A549 (cell line): ENCODE results near the gene MRPL27. TPM values are rescaled to one million over a fixed set of nuclear protein-coding genes. Genes with fewer than 3 reads are reported as not detected.
A peak's percentile ranks its signal among the peaks of the same experiment; 100 is the strongest.

Source experiments
- ATAC-seq, 2 experiments: fragments of 200-7000 bp in 1 of 2; fragments of >200 bp in 1 of 2; cut with Nextera tagmentation in 1 of 2; cut with Tn5 transposase in 1 of 2; 3 replicates each; pipeline versions ENCODE4 v1.8.0 to v1.9.1; 2018 to 2020; ENCODE audit warnings: mild to moderate bottlenecking in 1 of 2, moderate library complexity in 1 of 2
- CTCF ChIA-PET: fragments of 300-600 bp; sonication (Branson Sonifier 250); formaldehyde crosslinking; extraction: SDS; loops from one replicate; lab custom pipeline; 2021; ENCODE audit warnings: antibody characterized with exemption, inconsistent platforms; lab: Yijun Ruan, JAX
- POLR2A ChIA-PET: fragments of 350-600 bp; formaldehyde crosslinking; extraction: SDS; loops from one replicate; lab custom pipeline; 2021; ENCODE audit warnings: antibody characterized with exemption, inconsistent platforms; lab: Yijun Ruan, JAX
- DNase-seq, 2 experiments: peaks; one replicate each; pipeline versions ENCODE4 v3.0.0 to v3.0.0-alpha.2; 2011 to 2016; ENCODE audit warnings: low read depth in 1 of 2, low spot score in 1 of 2
- FAIRE-seq: peaks from 2 replicates; lab custom pipeline; 2011; peaks lifted over from hg19 to GRCh38; lab: Jason Lieb, UNC
- H3K27ac ChIP-seq, 2 experiments: fragments of >200 bp; sonication (Bioruptor Twin); formaldehyde crosslinking; 3 replicates each; pipeline ENCODE4 v1.5.1; 2016 to 2017
- H3K4me1 ChIP-seq: fragments of >200 bp; sonication (Bioruptor Twin); formaldehyde crosslinking; 3 replicates; pipeline ENCODE4 v1.6.1; 2016
- H3K4me2 ChIP-seq: fragments of >200 bp; sonication (Bioruptor Twin); formaldehyde crosslinking; 3 replicates; pipeline ENCODE4 v1.6.1; 2016
- H3K4me3 ChIP-seq: fragments of >200 bp; sonication (Bioruptor Twin); formaldehyde crosslinking; 3 replicates; pipeline ENCODE4 v1.5.1; 2016
- H3K9me3 ChIP-seq: fragments of >200 bp; sonication (Bioruptor Twin); formaldehyde crosslinking; 3 replicates; pipeline ENCODE4 v1.6.1; 2016
- CBX2 ChIP-seq: fragments of 200-600 bp; sonication (generic); IDR thresholded peaks from 2 replicates; pipeline ENCODE4 v1.6.1; 2016; ENCODE audit warnings: low read depth, mild to moderate bottlenecking, borderline replicate concordance
- CHD2 ChIP-seq: fragments of 150-350 bp; IDR thresholded peaks from 2 replicates; pipeline ENCODE4 v1.6.1; 2014; ENCODE audit warnings: low read length; ENCODE audit not compliant: partially characterized antibody
- CTCF ChIP-seq: fragments of >200 bp; sonication (Bioruptor Twin); formaldehyde crosslinking; IDR thresholded peaks from 3 replicates; pipeline ENCODE4 v1.5.1; 2016
- E2F6 ChIP-seq: IDR thresholded peaks from 2 replicates; pipeline ENCODE4 v1.6.1; 2012; ENCODE audit warnings: low read depth, borderline replicate concordance
- ELK1 ChIP-seq: fragments of 150-350 bp; IDR thresholded peaks from 2 replicates; pipeline ENCODE4 v1.6.1; 2014; ENCODE audit warnings: low read depth, mild to moderate bottlenecking, low read length
- EP300 ChIP-seq, 2 experiments: fragments of >200 bp; sonication (Bioruptor Twin); formaldehyde crosslinking; IDR thresholded peaks; 2 replicates in 1 of 2; 3 replicates in 1 of 2; pipeline ENCODE4 v1.6.1; 2016 to 2017
- FOSL2 ChIP-seq, 2 experiments: fragments of 450-650 bp in 1 of 2; fragments of >200 bp in 1 of 2; sonication (Bioruptor Twin) in 1 of 2; formaldehyde crosslinking; IDR thresholded peaks; 2 replicates each; pipeline versions ENCODE4 v1.5.0 to v1.6.1; 2016 to 2020; ENCODE audit warnings: mild to moderate bottlenecking in 1 of 2, moderate library complexity in 1 of 2
- FOXS1 ChIP-seq: fragments of 250-450 bp; sonication (Bioruptor Pico); IDR thresholded peaks from 2 replicates; pipeline ENCODE4 v1.5.0; 2020; ENCODE audit warnings: mild to moderate bottlenecking, moderate library complexity
- HOXA7 ChIP-seq: fragments of 250-450 bp; sonication (Bioruptor Pico); IDR thresholded peaks from 2 replicates; pipeline ENCODE4 v1.5.0; 2020; ENCODE audit warnings: mild to moderate bottlenecking, moderate library complexity
- HOXB5 ChIP-seq: fragments of 250-450 bp; sonication (Bioruptor Pico); IDR thresholded peaks from 2 replicates; pipeline ENCODE4 v1.5.0; 2020; ENCODE audit warnings: mild to moderate bottlenecking, moderate library complexity
- MAX ChIP-seq: IDR thresholded peaks from 2 replicates; pipeline ENCODE4 v1.6.1; 2012
- MAZ ChIP-seq: fragments of 150-350 bp; IDR thresholded peaks from 2 replicates; pipeline ENCODE4 v1.6.1; 2014; ENCODE audit warnings: antibody characterized with exemption, low read depth, low read length, borderline replicate concordance
- MYC ChIP-seq: IDR thresholded peaks from 2 replicates; pipeline ENCODE4 v1.6.1; 2012; ENCODE audit warnings: mild to moderate bottlenecking, inconsistent platforms, low read length, improper control_type of control experiment, borderline replicate concordance
- NFE2L2 ChIP-seq: fragments of 150-350 bp; conservative IDR thresholded peaks from 2 replicates; pipeline ENCODE4 v1.6.1; 2014; ENCODE audit warnings: low read length
- NPAS2 ChIP-seq: fragments of 250-450 bp; sonication (Bioruptor Pico); IDR thresholded peaks from 2 replicates; pipeline ENCODE4 v1.8.0; 2022; ENCODE audit warnings: mild to moderate bottlenecking, moderate library complexity, borderline replicate concordance
- PBX3 ChIP-seq: IDR thresholded peaks from 2 replicates; pipeline ENCODE4 v1.6.1; 2012
- PHF8 ChIP-seq: fragments of 200-600 bp; sonication (generic); IDR thresholded peaks from 2 replicates; pipeline ENCODE4 v1.6.1; 2016; ENCODE audit warnings: low read depth, mild to moderate bottlenecking, antibody characterized with exemption, moderate library complexity, borderline replicate concordance
- RAD21 ChIP-seq, 2 experiments: fragments of >200 bp in 1 of 2; sonication (Bioruptor Twin) in 1 of 2; formaldehyde crosslinking in 1 of 2; IDR thresholded peaks in 1 of 2; conservative IDR thresholded peaks in 1 of 2; 2 replicates in 1 of 2; 3 replicates in 1 of 2; pipeline ENCODE4 v1.6.1; 2012 to 2018; ENCODE audit warnings: inconsistent platforms in 1 of 2
- RARB ChIP-seq: fragments of 250-450 bp; sonication (Bioruptor Pico); IDR thresholded peaks from 2 replicates; pipeline ENCODE4 v1.8.0; 2021; ENCODE audit warnings: mild to moderate bottlenecking, moderate library complexity
- REST ChIP-seq: fragments of 200-600 bp; sonication (generic); IDR thresholded peaks from 2 replicates; pipeline ENCODE4 v1.6.1; 2016; ENCODE audit warnings: antibody characterized with exemption, mild to moderate bottlenecking, moderate library complexity
- RFX5 ChIP-seq: fragments of 450-650 bp; IDR thresholded peaks from 2 replicates; pipeline ENCODE4 v1.7.1; 2014; ENCODE audit warnings: antibody characterized with exemption, mild to moderate bottlenecking, moderate library complexity
- ZFP36 ChIP-seq: fragments of 450-650 bp; IDR thresholded peaks from 2 replicates; pipeline ENCODE4 v1.6.1; 2014; ENCODE audit warnings: borderline replicate concordance; ENCODE audit not compliant: partially characterized antibody
- ZNF302 ChIP-seq: fragments of 250-450 bp; sonication (Bioruptor Pico); IDR thresholded peaks from 2 replicates; pipeline ENCODE4 v1.9.0; 2021; ENCODE audit warnings: inconsistent platforms, mild to moderate bottlenecking, moderate library complexity
- WGBS: methylation state at CpG from one replicate; pipeline ENCODE4 v1.1.6; 2017; ENCODE audit errors: missing lambda C conversion rate; 5-methylcytosine and 5-hydroxymethylcytosine counted together
- polyA plus RNA-seq, 4 experiments: library from polyadenylated mRNA; depleted of rRNA in 3 of 4; stranded (reverse); fragments of >200 nt; fragmentation: RNase III in 1 of 4; extraction: RNeasy Plus Mini Kit Qiagen cat#74134 plus additional on column Dnase treatment in 1 of 4; gene quantifications; 2 replicates in 3 of 4; 3 replicates in 1 of 4; pipeline ENCODE4 v1.2.3, GENCODE V29; 2011 to 2017

The MRPL27 gene
- polyA plus RNA-seq, 2 of the 4 experiments (the other 2 are of a cell fraction), result 149 to 155 TPM

GRCh38 chr17:50346313-50347116, 26.5 kb downstream of the MRPL27 start (continued):
- TF ChIP-seq E2F6 (0 out of 2 replicates have a peak, but pooled peaks have one; percentile 7), ZFP36 (no peak), FOSL2 (IDR thresholded peaks at IDR 0.05) (no peak), FOSL2 (CRISPR knock-in tag; IDR thresholded peaks at IDR 0.05) (no peak)
- TF ChIP-seq, all 56 proteins: peak for 4

- 9% methylated on average over 20 of the region's 87 CpGs for WGBS
- TF ChIP-seq CBX2 (no peak), EP300 (IDR thresholded peaks at IDR 0.05) (no peak), RAD21 (conservative IDR thresholded peaks at IDR 0.05 in 1 of 2, IDR thresholded peaks at IDR 0.05 in 1 of 2) (no peak), NFE2L2 (no peak), MAZ (no peak), FOXS1 (CRISPR knock-in tag) (no peak), REST (no peak), CHD2 (no peak), HOXB5 (CRISPR knock-in tag) (no peak), RARB (CRISPR knock-in tag) (no peak), MYC (0 out of 2 replicates have a peak, but pooled peaks have one; percentile 35), PHF8 (peak; percentile 84; the same call in 1 of the 2 replicates), HOXA7 (CRISPR knock-in tag) (no peak), ZFP36 (no peak), CTCF (no peak), RFX5 (no peak), E2F6 (peak; percentile 67; the same call in 1 of the 2 replicates), MAX (peak; percentile 65), ZNF302 (CRISPR knock-in tag) (no peak), PBX3 (no peak), NPAS2 (CRISPR knock-in tag) (peak; percentile 22; the same call in 1 of the 2 replicates), ELK1 (no peak)
Observed at GRCh38 chr17:50345432-50346312, 27.3 kb downstream of the MRPL27 start, which contains the start of gene XYLT2. TSS of gene XYLT2 (plus strand) at chr17:50346126. CDS start at chr17:50346141, 15 bp downstream.

More at GRCh38 chr17:50345432-50346312, 27.3 kb downstream of the MRPL27 start, which contains the start of gene XYLT2:
- peak within 1 kb of the TSS; percentile 94 to 99 for H3K27ac ChIP-seq
- DNase-seq, result peak; percentile 85 to 93
- peak within 1 kb of the TSS; percentile 95 for H3K4me3 ChIP-seq
- peak within 1 kb of the TSS; percentile 98 for H3K4me2 ChIP-seq
- no peak for FAIRE-seq
- H3K4me1 ChIP-seq, result peaks cover 27% of the 10 kb centered on the region
- peak; percentile 76 to 78 for ATAC-seq
- ChIA-PET POLR2A (interaction anchor here (0.5 to 2.0 kb wide), 6 partner anchors 13 to 51 kb away, joined by 3 to 6 read pairs (median 4); partner anchors contain the start of gene LRRC59), CTCF (interaction anchor here (0.9 to 7.6 kb wide), 7 partner anchors 16 to 184 kb away, joined by 3 to 87 read pairs (median 3); no protein-coding TSS in a partner anchor)
- H3K9me3 ChIP-seq, result no peaks in the 10 kb centered on the region
